HepG2 (cell line): ENCODE data around the gene FRK. TPM values are rescaled to one million over a fixed set of nuclear protein-coding genes. Genes with fewer than 3 reads are reported as not detected.

Experiments used
- CBFB ChIP-seq: sonication (generic); formaldehyde crosslinking; IDR thresholded peaks from 2 replicates; pipeline ENCODE4 v1.4.0; 2020; ENCODE audit warnings: missing genetic modification reagents
- CREB3 ChIP-seq: sonication (generic); formaldehyde crosslinking; IDR thresholded peaks from 2 replicates; pipeline ENCODE4 v1.5.0; 2020; ENCODE audit warnings: missing genetic modification reagents
- FOSL2 ChIP-seq: sonication (generic); formaldehyde crosslinking; IDR thresholded peaks from 2 replicates; pipeline ENCODE4 v1.4.0; 2020; ENCODE audit warnings: missing genetic modification reagents
- HMG20B ChIP-seq: conservative IDR thresholded peaks from 2 replicates; pipeline ENCODE4 v1.6.1; 2016; ENCODE audit warnings: missing genetic modification reagents, missing compliant biosample characterization
- KLF15 ChIP-seq: sonication (generic); formaldehyde crosslinking; IDR thresholded peaks from 2 replicates; pipeline ENCODE4 v1.8.1; 2023; ENCODE audit warnings: borderline replicate concordance, mild to moderate bottlenecking, inconsistent platforms, missing genetic modification reagents, mixed read lengths
- NBN ChIP-seq: fragments of 450-650 bp; conservative IDR thresholded peaks from 2 replicates; pipeline ENCODE4 v1.6.1; 2017
- NCOA5 ChIP-seq: sonication (generic); formaldehyde crosslinking; IDR thresholded peaks from 2 replicates; pipeline ENCODE4 v1.4.0; 2020; ENCODE audit warnings: missing genetic modification reagents
- NR3C1 ChIP-seq: sonication (generic); formaldehyde crosslinking; IDR thresholded peaks from 2 replicates; pipeline ENCODE4 v1.4.0; 2020; ENCODE audit warnings: missing genetic modification reagents
- POLR2AphosphoS2 ChIP-seq: IDR thresholded peaks from 2 replicates; pipeline ENCODE4 v1.6.1; 2011; ENCODE audit warnings: low read depth, low read length, improper control_type of control experiment
- REL ChIP-seq: sonication (generic); formaldehyde crosslinking; conservative IDR thresholded peaks from 2 replicates; pipeline ENCODE4 v1.8.0; 2022; ENCODE audit warnings: mild to moderate bottlenecking, missing genetic modification reagents, moderate library complexity
- RNF2 ChIP-seq: fragments of 450-650 bp; conservative IDR thresholded peaks from 2 replicates; pipeline ENCODE4 v1.6.1; 2016; ENCODE audit warnings: low read depth
- SKI ChIP-seq: fragments of 450-650 bp; IDR thresholded peaks from one replicate; pipeline ENCODE4 v1.6.1; 2018; ENCODE audit warnings: mild to moderate bottlenecking; ENCODE audit not compliant: partially characterized antibody
- SPEN ChIP-seq: sonication (generic); formaldehyde crosslinking; IDR thresholded peaks from 2 replicates; pipeline ENCODE4 v1.5.1; 2020; ENCODE audit warnings: low read depth, mild to moderate bottlenecking, missing genetic modification reagents
- SRF ChIP-seq: IDR thresholded peaks from 2 replicates; pipeline ENCODE4 v1.6.1; 2011; ENCODE audit warnings: mild to moderate bottlenecking, low read depth, low read length, moderate library complexity
- ZEB1 ChIP-seq: IDR thresholded peaks from 2 replicates; pipeline ENCODE4 v1.6.1; 2012; ENCODE audit warnings: mild to moderate bottlenecking, low read depth, inconsistent platforms; ENCODE audit not compliant: insufficient replicate concordance
- ZFY ChIP-seq: sonication (generic); formaldehyde crosslinking; IDR thresholded peaks from 2 replicates; pipeline ENCODE4 v1.4.0; 2020; ENCODE audit warnings: missing genetic modification reagents
- ZNF20 ChIP-seq: sonication (generic); formaldehyde crosslinking; IDR thresholded peaks from 2 replicates; pipeline ENCODE4 v1.4.0; 2020; ENCODE audit warnings: mild to moderate bottlenecking, moderate library complexity, missing genetic modification reagents
- ZNF230 ChIP-seq: sonication (generic); formaldehyde crosslinking; IDR thresholded peaks from 2 replicates; pipeline ENCODE4 v1.4.0; 2020; ENCODE audit warnings: mild to moderate bottlenecking, missing genetic modification reagents
- ZNF337 ChIP-seq: sonication (generic); formaldehyde crosslinking; IDR thresholded peaks from 2 replicates; pipeline ENCODE4 v1.5.1; 2020; ENCODE audit warnings: missing genetic modification reagents, low read depth, mild to moderate bottlenecking, borderline replicate concordance
- ZNF510 ChIP-seq: sonication (generic); formaldehyde crosslinking; IDR thresholded peaks from 2 replicates; pipeline ENCODE4 v1.4.0; 2020; ENCODE audit warnings: low read depth, mild to moderate bottlenecking, missing genetic modification reagents
- ZNF670 ChIP-seq: sonication (generic); formaldehyde crosslinking; IDR thresholded peaks from 2 replicates; pipeline ENCODE4 v1.8.0; 2022; ENCODE audit warnings: mild to moderate bottlenecking, missing genetic modification reagents, borderline replicate concordance
- ZNF709 ChIP-seq: sonication (generic); formaldehyde crosslinking; IDR thresholded peaks from 2 replicates; pipeline ENCODE4 v1.5.0; 2020; ENCODE audit warnings: mild to moderate bottlenecking, missing genetic modification reagents
- ZNF776 ChIP-seq: sonication (generic); formaldehyde crosslinking; IDR thresholded peaks from 2 replicates; pipeline ENCODE4 v1.4.0; 2020; ENCODE audit warnings: mild to moderate bottlenecking, missing genetic modification reagents
- ZNF790 ChIP-seq: sonication (generic); formaldehyde crosslinking; IDR thresholded peaks from 2 replicates; pipeline ENCODE4 v1.8.0; 2022; ENCODE audit warnings: missing genetic modification reagents, mild to moderate bottlenecking, borderline replicate concordance
- polyA plus RNA-seq, 8 experiments: library from polyadenylated mRNA; depleted of rRNA in 3 of 8; stranded (reverse) in 7 of 8; unstranded in 1 of 8; fragments of >200 nt; fragmentation: Illumina TruSeq in 4 of 8; extraction: Trizol in 4 of 8; gene quantifications; 2 replicates each; pipeline versions ENCODE4 v1.2.1 to v1.2.3, GENCODE V29; 2011 to 2016; ENCODE audit warnings: low read depth in 4 of 8, missing spikeins in 1 of 8, mixed read lengths in 1 of 8; ENCODE audit not compliant: insufficient read depth in 1 of 8
- total RNA-seq, 5 experiments: library from RNA; depleted of rRNA; stranded (reverse); fragments of >200 nt; fragmentation: Illumina TruSeq; extraction: Trizol; gene quantifications; 2 replicates each; pipeline ENCODE4 v1.2.3, GENCODE V29; 2016; ENCODE audit warnings: low read depth in 1 of 5
- TF ChIP-seq, protein P1 (sequence below): sonication (generic); formaldehyde crosslinking; IDR thresholded peaks from 2 replicates; pipeline ENCODE4 v1.8.0; 2022; ENCODE audit warnings: mild to moderate bottlenecking, missing genetic modification reagents, moderate library complexity
- TF ChIP-seq, protein P2 (sequence below): sonication (generic); formaldehyde crosslinking; IDR thresholded peaks from 2 replicates; pipeline ENCODE4 v1.4.0; 2020; ENCODE audit warnings: missing genetic modification reagents, borderline replicate concordance
- TF ChIP-seq, protein P3 (sequence below): fragments of 450-650 bp; IDR thresholded peaks from 2 replicates; pipeline ENCODE4 v1.6.1; 2016

The FRK gene
- total and polyA plus RNA-seq, 2 of the 13 experiments (the other 11 are each of a cell fraction or from before 2014, with no cell fraction given): 1.3 to 2.9 TPM

- no peak for TF ChIP-seq POLR2AphosphoS2
- TF ChIP-seq ZNF776: no peak
- TF ChIP-seq ZNF709 (CRISPR knock-in tag): no peak
- TF ChIP-seq NR3C1 (CRISPR knock-in tag): no peak
- no peak; the same call in 1 of the 2 replicates for TF ChIP-seq FOSL2
- no peak for TF ChIP-seq ZNF790 (CRISPR knock-in tag)
- no peak for TF ChIP-seq NBN
- TF ChIP-seq SPEN (CRISPR knock-in tag): no peak
- no peak for TF ChIP-seq SRF
- TF ChIP-seq ZFY (CRISPR knock-in tag): no peak; the same call in 1 of the 2 replicates
- TF ChIP-seq SKI: no peak
- TF ChIP-seq CBFB (CRISPR knock-in tag): no peak
- TF ChIP-seq KLF15 (CRISPR knock-in tag): no peak
- 0 out of 2 replicates have a peak, but pooled peaks have one; percentile 69 for TF ChIP-seq ZNF510 (CRISPR knock-in tag)
- TF ChIP-seq ZNF670 (CRISPR knock-in tag): no peak
- TF ChIP-seq, protein P1, sequence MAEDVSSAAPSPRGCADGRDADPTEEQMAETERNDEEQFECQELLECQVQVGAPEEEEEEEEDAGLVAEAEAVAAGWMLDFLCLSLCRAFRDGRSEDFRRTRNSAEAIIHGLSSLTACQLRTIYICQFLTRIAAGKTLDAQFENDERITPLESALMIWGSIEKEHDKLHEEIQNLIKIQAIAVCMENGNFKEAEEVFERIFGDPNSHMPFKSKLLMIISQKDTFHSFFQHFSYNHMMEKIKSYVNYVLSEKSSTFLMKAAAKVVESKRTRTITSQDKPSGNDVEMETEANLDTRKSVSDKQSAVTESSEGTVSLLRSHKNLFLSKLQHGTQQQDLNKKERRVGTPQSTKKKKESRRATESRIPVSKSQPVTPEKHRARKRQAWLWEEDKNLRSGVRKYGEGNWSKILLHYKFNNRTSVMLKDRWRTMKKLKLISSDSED (CRISPR knock-in tag): no peak
- TF ChIP-seq HMG20B: no peak
- TF ChIP-seq ZNF230 (CRISPR knock-in tag): no peak; the same call in 1 of the 2 replicates
- TF ChIP-seq, protein P2, sequence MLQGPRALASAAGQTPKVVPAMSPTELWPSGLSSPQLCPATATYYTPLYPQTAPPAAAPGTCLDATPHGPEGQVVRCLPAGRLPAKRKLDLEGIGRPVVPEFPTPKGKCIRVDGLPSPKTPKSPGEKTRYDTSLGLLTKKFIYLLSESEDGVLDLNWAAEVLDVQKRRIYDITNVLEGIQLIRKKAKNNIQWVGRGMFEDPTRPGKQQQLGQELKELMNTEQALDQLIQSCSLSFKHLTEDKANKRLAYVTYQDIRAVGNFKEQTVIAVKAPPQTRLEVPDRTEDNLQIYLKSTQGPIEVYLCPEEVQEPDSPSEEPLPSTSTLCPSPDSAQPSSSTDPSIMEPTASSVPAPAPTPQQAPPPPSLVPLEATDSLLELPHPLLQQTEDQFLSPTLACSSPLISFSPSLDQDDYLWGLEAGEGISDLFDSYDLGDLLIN (CRISPR knock-in tag): 0 out of 2 replicates have a peak, but pooled peaks have one; percentile 37
- TF ChIP-seq ZEB1: no peak
- TF ChIP-seq ZNF20: no peak
- TF ChIP-seq NCOA5 (CRISPR knock-in tag): no peak
- no peak for TF ChIP-seq REL (CRISPR knock-in tag)
- TF ChIP-seq CREB3: no peak
- TF ChIP-seq RNF2: no peak
- no peak for TF ChIP-seq ZNF337 (CRISPR knock-in tag)
- TF ChIP-seq, protein P3, sequence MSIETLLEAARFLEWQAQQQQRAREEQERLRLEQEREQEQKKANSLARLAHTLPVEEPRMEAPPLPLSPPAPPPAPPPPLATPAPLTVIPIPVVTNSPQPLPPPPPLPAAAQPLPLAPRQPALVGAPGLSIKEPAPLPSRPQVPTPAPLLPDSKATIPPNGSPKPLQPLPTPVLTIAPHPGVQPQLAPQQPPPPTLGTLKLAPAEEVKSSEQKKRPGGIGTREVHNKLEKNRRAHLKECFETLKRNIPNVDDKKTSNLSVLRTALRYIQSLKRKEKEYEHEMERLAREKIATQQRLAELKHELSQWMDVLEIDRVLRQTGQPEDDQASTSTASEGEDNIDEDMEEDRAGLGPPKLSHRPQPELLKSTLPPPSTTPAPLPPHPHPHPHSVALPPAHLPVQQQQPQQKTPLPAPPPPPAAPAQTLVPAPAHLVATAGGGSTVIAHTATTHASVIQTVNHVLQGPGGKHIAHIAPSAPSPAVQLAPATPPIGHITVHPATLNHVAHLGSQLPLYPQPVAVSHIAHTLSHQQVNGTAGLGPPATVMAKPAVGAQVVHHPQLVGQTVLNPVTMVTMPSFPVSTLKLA: no peak
Observed at GRCh38 chr6:116059713-116060571, 749 bp downstream of the FRK start (continued).
